ENCODE measurements around the gene KHK.

KHK gene

DNA sequence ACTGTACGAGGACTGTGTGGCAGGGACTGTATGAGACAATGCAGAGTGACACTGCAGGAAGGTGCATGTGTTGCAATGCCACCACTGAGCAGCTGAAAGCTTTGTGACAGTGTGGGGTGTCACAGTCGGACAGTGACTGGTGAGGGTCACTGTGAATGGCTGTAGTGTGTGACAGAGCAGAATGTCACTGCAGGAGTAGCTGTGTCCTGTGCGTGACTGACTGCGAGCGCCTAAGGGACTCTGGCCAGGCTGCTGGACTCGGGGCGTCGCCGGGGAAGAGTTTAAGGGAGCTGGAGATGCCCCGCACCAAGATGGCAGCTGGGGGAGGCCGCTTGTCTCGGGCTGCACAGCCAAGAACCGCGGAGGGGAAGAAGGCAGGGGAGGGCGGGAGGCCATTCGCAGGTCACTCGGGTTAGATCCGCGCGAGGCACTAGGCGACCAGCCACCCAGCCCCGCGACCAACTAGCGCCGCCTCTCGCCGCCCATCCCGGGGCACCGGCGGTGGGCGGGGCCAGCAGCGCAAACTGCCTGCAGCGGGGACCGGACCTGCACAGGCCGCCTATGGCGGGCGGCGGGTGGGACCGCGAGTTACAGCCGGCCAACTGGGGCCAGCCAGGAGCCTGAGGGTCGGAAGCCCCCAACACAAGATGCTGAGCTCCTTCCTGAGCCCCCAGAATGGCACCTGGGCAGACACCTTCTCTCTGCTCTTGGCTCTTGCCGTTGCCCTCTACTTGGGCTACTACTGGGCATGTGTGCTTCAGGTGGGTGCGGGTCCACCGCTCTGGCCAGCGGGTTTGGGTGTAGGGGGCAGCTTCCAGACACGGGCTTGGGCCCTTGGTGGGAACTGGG lies 37.0 kb downstream of the KHK start, which contains the start of gene ABHD1:
TSS of gene ABHD1 (plus strand) at position 514 of the 849 bp plus-strand sequence. CDS start at position 648, 134 bp downstream.
- in situ Hi-C loops (cut with MboI; ENCODE audit: low sequenced_read_pairs) = loop anchor here (25.0 kb wide), 1 partner anchor 164 kb away; the partner anchor contains the start of genes DNAJC5G and TRIM54

- in situ Hi-C loops (cut with MboI; ENCODE audit: low sequenced_read_pairs) = no loop called here
These were observed 38.5 kb downstream of the KHK start for GRCh38 chr2:27125104-27125503.

DNA sequence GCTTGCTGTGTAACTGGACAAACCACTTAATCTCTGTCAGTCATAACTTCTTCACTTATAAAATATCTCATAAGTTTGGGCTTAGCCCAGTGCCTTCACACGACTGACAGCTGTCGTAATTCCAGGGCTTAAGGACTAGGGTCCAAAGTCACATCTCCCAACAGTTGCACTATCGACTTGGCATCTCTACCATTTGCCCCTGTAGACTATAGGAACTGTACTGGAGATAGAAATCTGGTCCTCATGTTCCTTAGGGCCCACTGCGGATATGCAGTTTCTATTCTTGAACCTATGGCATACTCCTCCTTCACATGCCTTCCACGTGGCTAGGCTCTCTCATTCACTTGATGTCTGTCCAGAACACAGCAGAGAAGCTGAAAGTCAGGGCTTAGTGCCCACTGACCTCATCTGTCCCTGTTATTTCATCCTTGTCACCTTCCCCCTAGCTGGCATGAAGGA lies 39.7 kb downstream of the KHK start:
- in situ Hi-C loops (cut with MboI; ENCODE audit: low sequenced_read_pairs) = no loop called here

- in situ Hi-C loops (cut with MboI; ENCODE audit: low sequenced_read_pairs) = no loop called here
These were observed 41.5 kb downstream of the KHK start for GRCh38 chr2:27127883-27128667.

- in situ Hi-C loops (cut with MboI; ENCODE audit: low sequenced_read_pairs) = no loop called here
These were observed 42.3 kb downstream of the KHK start for GRCh38 chr2:27128668-27129571.

DNA sequence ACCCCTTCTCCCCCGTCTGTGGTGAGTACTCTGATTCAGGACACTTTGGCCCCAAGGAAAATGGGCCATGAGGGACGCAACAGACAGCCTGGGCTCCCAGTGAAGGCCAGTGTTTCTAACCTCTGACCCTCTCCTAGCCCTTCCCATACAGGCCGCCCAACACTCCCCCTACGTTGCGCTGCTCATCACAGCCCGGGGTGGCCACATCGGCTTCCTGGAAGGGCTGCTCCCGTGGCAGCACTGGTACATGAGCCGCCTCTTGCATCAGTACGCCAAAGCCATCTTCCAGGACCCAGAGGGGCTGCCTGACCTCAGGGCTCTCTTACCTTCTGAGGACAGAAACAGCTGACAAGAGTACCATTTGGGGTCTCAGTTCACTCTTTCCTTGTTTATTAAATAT lies 43.8 kb downstream of the KHK start:
- in situ Hi-C loops (cut with MboI; ENCODE audit: low sequenced_read_pairs) = no loop called here

- in situ Hi-C loops (cut with MboI; ENCODE audit: low sequenced_read_pairs) = no loop called here
These were observed 44.9 kb downstream of the KHK start for GRCh38 chr2:27131429-27131828.

DNA sequence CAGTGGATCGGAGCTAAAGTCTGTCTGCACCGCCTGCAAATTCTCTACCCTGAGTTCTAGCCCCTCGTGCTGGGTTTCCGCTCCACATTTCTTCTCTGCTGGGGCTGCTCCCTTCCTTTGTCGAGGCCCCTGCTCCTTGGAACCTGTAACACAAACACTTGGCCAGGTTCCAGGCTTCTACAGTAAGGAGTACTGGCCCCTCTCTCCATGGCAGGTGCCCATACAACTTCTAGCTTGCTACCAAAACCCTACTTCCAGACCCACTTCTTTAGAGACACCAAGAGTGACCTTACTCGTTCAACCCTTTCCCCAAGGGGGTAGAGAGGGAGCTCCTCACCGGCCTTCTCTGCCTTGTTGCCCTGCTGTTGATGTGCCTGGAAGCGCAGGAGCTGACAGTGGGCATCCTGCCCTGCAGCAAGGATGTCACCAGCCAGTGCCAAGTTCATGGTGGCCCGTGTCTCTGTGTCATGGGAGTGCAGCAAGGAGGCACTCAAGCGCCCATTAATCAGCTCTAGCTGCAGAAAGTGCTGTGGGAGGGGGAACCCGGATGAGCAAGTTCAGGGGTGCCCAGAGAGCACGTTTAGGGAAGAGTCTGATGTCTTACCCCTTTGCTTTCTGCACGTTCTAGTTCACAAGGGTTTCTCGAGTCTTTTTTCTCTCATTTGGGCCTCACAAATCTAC lies 46.8 kb downstream of the KHK start:
- in situ Hi-C loops (cut with MboI; ENCODE audit: low sequenced_read_pairs) = no loop called here

GRCh38 chr2:27133905-27134780 lies 47.6 kb downstream of the KHK start, which contains the start of gene PREB:
PREB (minus strand) TSS chr2:27134636; CDS start chr2:27134421, 215 bp downstream.
- in situ Hi-C loops (cut with MboI; ENCODE audit: low sequenced_read_pairs) = no loop called here

DNA sequence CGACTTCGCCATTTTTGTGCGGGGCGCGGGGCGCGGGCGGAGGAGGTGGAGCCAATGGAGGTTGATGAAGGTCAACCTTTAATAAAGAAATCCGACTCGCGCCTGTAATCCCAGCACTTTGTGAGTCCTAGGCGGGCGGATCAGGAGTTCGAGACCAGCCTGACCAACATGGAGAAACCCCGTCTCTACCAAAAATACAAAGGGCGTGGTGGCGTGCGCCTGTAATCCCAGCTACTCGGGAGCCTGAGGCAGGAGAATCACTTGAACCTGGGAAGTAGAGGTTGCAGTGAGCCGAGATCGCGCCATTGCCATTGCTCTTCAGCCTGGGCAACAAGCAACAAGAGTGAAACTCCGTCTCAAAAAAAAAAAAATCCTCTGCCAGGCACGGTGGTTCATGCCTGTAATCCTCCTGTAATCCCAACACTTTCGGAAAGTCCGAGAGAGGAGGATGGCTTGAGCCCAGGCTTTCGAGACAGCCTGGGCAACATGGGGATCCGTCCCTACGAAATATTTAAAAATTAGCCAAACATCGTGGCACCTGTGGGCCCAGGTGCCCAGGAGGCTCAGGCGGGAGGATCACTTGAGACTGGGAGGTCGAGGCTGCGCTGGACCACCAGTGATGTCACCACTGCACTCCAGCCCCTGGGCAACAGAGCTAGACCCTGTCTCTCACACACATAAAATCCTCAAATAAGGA lies 48.4 kb downstream of the KHK start:
- in situ Hi-C loops (cut with MboI; ENCODE audit: low sequenced_read_pairs) = no loop called here

- in situ Hi-C loops (cut with MboI; ENCODE audit: low sequenced_read_pairs) = no loop called here
These were observed 48.9 kb downstream of the KHK start for GRCh38 chr2:27135478-27135955.

DNA sequence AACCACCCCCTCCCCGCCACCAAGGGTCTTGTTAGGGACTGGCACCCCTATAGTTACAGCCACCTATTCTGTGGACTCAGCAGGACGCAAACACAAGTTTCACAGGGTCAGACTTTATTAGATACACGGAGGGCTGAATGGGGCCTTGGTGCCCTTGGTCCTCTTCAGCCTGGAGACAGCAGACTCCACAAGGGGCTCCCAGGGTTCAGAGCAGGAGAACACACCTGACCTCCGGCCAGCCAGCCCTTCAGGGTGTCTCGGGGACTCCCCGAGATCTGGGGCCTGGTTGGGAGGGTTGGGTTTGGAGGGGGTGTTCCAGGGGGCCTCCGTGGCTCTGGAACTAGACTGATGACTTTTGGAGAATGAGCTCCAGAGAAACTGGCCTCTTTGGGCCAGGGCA lies 50.2 kb downstream of the KHK start:
- in situ Hi-C loops (cut with MboI; ENCODE audit: low sequenced_read_pairs) = no loop called here

- in situ Hi-C loops (cut with MboI; ENCODE audit: low sequenced_read_pairs) = no loop called here
These were observed 50.9 kb downstream of the KHK start for GRCh38 chr2:27137322-27137935.

GRCh38 chr2:27138111-27138510 lies 51.5 kb downstream of the KHK start:
- in situ Hi-C loops (cut with MboI; ENCODE audit: low sequenced_read_pairs) = no loop called here

DNA sequence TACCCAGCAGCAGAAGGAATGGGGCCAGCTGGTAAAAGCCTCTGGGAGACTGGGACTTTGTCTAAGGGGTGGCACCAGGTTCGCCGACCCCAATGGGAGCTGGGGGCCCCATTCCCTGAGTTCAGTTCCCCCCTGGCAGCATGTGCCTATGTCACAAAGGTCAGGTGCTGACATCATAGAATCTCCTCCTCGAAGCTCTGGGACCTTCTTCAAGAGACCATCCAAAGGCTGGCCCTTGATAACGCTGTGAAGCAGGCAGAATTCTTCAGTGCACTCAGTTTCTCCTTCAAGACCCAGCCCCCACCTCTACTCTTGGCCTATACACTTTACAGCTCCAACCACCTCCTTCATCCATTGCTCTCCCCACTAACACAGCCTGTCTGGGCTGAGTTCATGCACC lies 52.7 kb downstream of the KHK start, which contains the start of gene PRR30:
TSS of gene PRR30 (minus strand) at position 101 of the 400 bp plus-strand sequence. CDS start 1,081 bp downstream, outside the sequence.
- in situ Hi-C loops (cut with MboI; ENCODE audit: low sequenced_read_pairs) = no loop called here

- in situ Hi-C loops (cut with MboI; ENCODE audit: low sequenced_read_pairs) = no loop called here
These were observed 56.7 kb downstream of the KHK start for GRCh38 chr2:27143285-27143684.

GRCh38 chr2:27145682-27146081 lies 59.1 kb downstream of the KHK start:
- in situ Hi-C loops (cut with MboI; ENCODE audit: low sequenced_read_pairs) = no loop called here

- in situ Hi-C loops (cut with MboI; ENCODE audit: low sequenced_read_pairs) = no loop called here
These were observed 61.4 kb downstream of the KHK start for GRCh38 chr2:27147935-27148334.

All from HL-60/S4 treated with retinoic acid at 250 ng/mL for 4 days and 3 days (cell line).